Stimulated activated CD4-positive, alpha-beta T cell treated with anti-CD3 and anti-CD28 coated beads, TNF-alpha, amount 100 ng/mL, for 24 hours (primary cell): Measurements from ENCODE around the gene CBX6.
"Not testable (repeated sequence)": the region's sequence is repeated elsewhere in the genome, so short reads cannot be mapped to it uniquely, and the experiment has no call there.

Source experiments
- DNase-seq, 3 experiments: peaks; one replicate each; pipeline ENCODE4 v3.0.0-alpha.2; 2020; ENCODE audit warnings: low read depth in 3 of 3

The CBX6 gene

GRCh38 chr22:38861170-38861876 is 10.7 kb downstream of the CBX6 start:
- DNase-seq, result no peak

- DNase-seq, result no peak
These were observed 11.5 kb downstream of the CBX6 start for GRCh38 chr22:38860283-38861169.

GRCh38 chr22:38859581-38860282 is 12.3 kb downstream of the CBX6 start:
- no peak for DNase-seq

DNA sequence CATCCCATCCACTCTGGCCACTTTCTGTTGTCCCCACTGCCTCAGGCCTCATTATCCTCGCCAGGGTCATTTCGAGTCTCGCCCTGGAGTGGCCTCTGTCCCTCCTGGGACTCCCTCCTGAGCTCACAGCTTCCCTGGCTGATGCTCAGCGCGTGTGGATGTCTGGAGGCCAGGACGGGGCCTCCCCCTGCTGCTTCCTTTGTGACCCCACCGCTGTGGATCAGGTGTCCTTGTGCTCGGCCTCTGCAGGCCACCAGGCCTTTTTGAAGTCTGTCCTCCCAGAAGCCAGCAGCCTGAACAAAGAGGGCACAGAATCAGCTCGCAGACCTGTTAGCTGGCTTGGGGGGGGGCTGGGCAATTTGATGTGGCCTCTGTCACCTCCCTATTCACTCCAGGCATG is 13.5 kb downstream of the CBX6 start:
- DNase-seq, result no peak

DNA sequence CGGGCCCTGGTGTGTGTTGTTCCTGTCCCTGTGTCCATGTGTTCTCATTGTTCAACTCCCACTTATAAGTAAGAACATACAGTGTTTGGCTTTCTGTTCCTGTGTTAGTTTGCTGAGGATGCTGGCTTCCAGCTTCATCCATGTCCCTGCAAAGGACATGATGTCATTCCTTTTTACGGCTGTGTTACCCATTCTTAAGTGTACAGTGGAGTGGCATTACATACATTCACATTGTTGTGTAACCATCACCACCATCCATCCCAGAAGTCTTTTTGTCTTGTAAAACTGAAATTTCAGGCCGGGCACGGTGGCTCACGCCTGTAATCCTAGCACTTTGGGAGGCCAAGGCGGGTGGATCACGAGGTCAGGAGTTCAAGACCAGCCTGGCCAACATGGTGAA is 17.5 kb downstream of the CBX6 start:
- DNase-seq, result not testable (repeated sequence)

DNA sequence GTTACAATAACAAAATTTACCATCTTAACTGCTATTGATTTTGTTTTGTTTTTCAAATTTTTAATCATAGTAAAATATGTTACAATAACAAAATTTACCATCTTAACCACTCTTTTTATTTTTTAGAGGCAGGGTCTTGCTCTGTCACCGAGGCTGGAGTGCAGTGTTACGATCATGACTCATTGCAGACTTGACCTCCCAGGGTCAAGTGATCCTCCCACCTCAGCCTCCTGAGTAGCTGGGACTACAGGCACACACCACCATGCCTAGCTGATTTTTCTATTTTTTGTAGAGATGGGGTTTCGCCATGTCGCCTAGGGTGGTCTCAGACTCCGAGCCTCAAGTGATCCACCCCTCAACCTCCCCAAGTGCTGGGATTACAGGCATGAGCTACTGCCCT is 18.1 kb downstream of the CBX6 start:
- not testable (repeated sequence) for DNase-seq

- DNase-seq, result no peak
These were observed 18.8 kb downstream of the CBX6 start for GRCh38 chr22:38853196-38853651.

GRCh38 chr22:38852522-38852921 is 19.5 kb downstream of the CBX6 start:
- no peak for DNase-seq

DNA sequence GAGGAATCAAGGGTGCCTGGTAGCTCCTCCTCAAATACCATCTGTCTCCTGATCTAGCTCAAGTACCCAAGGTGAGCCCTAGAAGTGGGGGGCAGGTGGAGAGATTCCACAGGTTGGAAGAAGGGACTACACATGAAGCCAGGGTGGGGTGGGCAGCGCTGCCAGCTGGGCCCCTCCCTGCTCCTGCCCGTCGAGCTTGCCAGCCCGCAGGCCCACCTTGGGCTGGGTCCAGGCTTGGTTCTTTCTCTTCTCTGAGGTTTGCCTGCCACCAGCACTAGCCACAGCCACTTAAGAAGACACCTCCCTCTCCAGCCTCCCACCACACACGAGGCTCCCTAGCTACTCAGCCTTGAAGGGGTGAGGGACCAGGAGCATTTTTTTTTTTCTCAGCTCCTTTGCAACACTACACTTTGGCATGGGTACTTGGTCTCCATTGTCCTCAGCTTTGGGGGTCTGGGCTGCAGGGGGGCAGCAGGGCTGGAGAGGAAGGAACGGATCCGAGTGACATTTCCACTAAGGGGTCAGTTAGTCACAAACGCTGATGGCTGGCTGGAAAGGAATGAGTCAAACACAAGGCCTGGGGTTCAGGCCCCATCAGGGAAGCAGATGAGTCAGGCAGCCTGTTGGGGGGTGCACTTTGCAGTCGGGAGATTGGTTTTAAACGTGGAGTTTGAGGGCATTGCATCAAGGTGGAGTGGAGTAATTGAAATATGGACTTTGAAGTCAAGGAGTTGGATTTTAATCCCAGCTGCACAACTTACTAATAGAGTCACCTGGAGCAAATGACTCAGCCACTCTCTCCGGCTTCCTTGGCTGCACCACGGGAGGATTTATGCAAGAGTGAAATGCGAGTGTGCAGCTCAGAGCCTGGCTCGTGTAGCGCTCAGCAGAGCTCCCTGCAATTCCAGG is 20.8 kb downstream of the CBX6 start:
- DNase-seq, result no peak

GRCh38 chr22:38850399-38850798 is 21.6 kb downstream of the CBX6 start:
- no peak for DNase-seq

DNA sequence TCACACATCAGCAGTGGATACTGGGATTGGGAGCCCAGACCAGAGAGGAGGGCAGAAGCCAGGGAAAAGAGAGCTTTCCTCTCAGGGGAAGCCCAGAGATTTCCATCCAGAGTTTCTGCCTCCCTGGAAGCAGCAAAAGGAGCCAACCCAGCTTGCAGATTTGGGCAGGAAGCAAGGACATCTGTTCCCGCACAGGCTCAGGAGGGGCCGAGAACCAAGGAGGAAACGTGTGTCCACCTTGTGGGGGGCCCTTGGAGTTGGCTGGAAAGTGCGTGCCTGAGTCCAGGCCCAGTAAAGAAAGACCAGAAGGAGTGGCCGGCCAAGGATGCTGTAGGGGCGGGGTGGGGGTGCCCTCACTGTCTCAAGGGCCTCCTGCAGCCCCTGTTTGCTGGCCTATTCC is 22.2 kb downstream of the CBX6 start:
- no peak for DNase-seq

GRCh38 chr22:38846412-38846811 is 25.6 kb downstream of the CBX6 start:
- no peak for DNase-seq

DNA sequence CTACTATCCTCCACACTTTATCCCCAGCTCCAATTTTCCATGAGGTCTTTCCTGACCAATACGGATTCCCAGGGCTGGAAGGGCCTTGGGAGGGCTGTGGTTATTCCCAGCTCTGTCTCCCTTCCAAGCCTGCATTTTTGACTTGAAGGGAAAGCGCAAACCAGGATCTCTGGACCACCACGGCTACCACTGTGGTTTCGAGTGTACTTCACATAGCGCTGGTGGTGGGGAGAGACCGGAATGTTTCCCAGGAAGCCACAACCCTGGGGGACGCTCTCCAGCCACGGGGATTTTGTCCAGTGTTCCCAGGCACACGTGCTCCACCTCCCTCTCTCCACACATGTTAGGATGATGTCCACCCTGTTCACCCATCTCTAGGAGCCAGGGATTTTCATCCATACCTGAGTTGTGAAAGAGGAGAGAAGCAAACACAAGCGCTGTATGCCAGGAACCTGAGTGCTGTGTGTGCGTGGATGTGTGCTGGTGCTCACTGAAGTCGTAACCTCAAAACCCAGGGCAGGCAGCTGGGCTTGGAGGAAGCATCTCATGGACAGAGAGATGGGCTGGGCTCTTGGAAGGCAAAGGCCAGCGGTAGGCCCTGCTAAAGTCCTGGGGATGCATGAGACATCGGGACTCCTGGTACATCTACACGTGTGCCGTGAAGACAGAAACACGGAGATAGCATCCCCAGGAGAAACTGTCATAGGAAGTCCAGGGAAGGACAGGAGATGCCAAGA is 26.8 kb downstream of the CBX6 start:
- DNase-seq, result no peak

- DNase-seq, result no peak
These were observed 27.6 kb downstream of the CBX6 start for GRCh38 chr22:38844315-38845003.

DNA sequence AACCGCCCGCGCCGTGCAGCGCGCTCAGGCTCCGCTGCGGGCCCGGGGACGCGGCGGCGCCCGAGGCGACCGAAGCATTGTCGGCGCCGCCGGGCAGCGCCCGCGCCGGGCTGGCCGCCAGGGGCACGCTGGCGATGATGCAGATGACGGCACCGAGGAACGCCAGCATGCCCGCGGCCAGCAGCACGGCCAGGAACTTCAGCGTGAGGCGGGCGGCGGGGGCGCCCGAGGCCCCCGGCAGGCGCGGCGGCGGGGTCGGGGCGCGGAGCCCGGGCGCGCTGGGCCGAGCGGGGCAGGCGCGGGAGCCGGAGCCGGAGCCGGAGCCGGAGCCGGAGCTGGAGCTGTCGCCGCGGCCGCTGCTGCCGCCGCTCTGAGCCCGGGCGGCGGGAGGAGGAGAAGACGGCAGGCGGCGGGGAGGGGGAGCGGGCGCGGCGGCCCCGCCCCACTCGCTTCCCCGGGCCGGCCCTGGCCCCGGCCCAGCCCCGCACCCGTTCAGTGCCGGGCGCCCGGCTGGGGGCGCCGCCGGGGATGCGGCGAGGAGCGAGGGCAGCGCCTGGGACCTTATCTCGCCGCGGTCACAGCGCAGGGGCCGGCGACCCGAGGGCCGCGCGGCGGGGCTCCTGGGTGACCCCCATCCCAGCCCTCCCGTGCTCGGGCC is 28.2 kb downstream of the CBX6 start, which contains the start of gene NPTXR:
Gene NPTXR, minus strand, starts transcription at position 372 of the 658 bp plus-strand sequence.
- peak in 1 of 3 experiments; percentile 38 for DNase-seq

DNA sequence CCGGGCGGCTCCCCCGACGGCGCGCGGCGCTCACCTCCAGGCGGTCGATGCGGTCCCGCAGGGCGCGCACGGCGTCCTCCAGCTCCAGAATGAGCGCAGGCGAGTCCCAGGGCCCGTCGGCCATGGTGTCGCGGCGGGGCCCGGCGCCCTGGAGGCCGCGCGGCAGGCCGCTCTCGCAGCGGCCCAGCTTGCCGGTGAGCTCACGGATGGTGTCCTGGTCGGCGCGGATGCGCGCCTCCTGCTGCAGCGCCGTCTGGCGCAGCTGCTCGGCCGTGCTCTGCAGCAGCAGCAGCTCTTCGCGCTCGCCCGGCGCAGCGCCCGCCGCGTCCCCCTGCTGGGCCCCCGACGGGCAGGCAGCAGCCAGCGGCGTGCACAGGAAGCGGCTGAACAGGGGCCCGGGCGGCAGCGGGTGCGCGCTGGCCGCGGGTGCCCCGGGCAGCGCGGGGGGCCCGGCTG is 28.8 kb downstream of the CBX6 start:
- DNase-seq, result peak in 2 of 3 experiments; percentile 33 to 61

- DNase-seq, result no peak
These were observed 29.4 kb downstream of the CBX6 start for GRCh38 chr22:38842512-38843200.

- DNase-seq, result no peak
These were observed 30.4 kb downstream of the CBX6 start for GRCh38 chr22:38841635-38842034.

GRCh38 chr22:38841211-38841610 is 30.8 kb downstream of the CBX6 start:
- DNase-seq, result no peak
